Fibroblast of mammary gland (primary cell): ENCODE data around the gene ITGA2B.

Experiments used
- DNase-seq: peaks from one replicate; pipeline ENCODE4 v3.0.0-alpha.2; 2010; ENCODE audit warnings: low read depth
- H3K4me3 ChIP-seq: 2 replicates; pipeline ENCODE4 v1.5.1; 2011; ENCODE audit warnings: low read depth, mild to moderate bottlenecking, low read length, moderate library complexity; ENCODE audit not compliant: control insufficient read depth
- CTCF ChIP-seq: conservative IDR thresholded peaks from 2 replicates; pipeline ENCODE4 v1.5.1; 2011; ENCODE audit warnings: low read depth, low read length, inconsistent platforms; ENCODE audit not compliant: control insufficient read depth, insufficient read depth

ITGA2B gene

GRCh38 chr17:44390250-44390870 is 911 bp upstream of the ITGA2B start:
- DNase-seq: no peak
- no peak overlapping the region for H3K4me3 ChIP-seq
- TF ChIP-seq CTCF: no peak

- no peak for TF ChIP-seq CTCF
- H3K4me3 ChIP-seq: no peak overlapping the region
- DNase-seq: no peak
These were observed 314 bp upstream of the ITGA2B start for GRCh38 chr17:44389723-44390202.

- no peak for TF ChIP-seq CTCF
- no peak overlapping the region for H3K4me3 ChIP-seq
- DNase-seq: no peak
These were observed 1.6 kb downstream of the ITGA2B start for GRCh38 chr17:44387804-44388203.

- DNase-seq: no peak
- TF ChIP-seq CTCF: no peak
- H3K4me3 ChIP-seq: no peak overlapping the region
These were observed 3.3 kb downstream of the ITGA2B start for GRCh38 chr17:44386182-44386525.

DNA sequence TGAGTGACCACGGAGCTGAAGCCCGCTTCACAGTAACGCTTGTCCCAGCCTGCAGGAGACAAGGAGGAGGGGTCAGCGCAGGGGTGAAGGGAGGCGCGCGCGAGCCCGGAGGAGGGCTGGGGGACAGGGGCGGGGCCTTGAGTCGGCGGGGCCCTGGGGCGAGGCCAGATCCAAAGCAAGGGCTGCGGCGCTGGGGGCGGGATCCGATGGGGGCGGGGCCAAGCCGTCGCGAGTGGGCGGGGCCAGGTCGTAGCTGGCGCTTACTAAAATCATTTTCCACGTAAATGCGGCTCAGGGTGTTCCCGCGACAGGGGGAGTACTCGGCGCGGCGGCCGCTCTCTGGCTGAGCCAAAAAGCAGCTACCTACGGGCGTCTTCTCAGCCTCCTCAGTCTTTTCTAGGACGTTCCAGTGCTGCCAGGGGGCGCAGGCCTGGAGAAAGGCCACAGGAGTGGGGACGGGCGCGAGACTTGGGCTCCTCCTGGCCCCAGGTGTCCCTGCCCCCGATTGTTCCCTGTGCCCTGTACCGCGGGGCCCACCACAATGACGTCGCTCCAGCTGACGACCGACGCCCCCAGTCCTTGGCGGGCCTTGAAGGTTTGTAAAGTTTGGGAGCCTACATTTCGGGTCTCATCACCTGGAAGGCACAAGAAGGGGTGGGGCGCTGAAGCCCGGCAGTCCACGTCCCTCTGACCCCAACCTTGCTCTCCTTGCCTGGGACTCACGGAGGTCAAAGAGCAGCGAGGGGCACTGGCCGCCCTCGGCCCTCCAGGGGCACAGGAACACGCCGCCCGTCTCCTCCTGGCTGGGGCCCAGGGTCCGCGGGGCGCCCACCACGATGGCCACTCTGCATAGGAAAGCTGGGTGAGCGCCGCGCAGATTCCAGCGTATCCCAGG is 3.9 kb downstream of the ITGA2B start:
- TF ChIP-seq CTCF: no peak
- peak; percentile 51 for DNase-seq
- peak overlapping the region; percentile 52 for H3K4me3 ChIP-seq

DNA sequence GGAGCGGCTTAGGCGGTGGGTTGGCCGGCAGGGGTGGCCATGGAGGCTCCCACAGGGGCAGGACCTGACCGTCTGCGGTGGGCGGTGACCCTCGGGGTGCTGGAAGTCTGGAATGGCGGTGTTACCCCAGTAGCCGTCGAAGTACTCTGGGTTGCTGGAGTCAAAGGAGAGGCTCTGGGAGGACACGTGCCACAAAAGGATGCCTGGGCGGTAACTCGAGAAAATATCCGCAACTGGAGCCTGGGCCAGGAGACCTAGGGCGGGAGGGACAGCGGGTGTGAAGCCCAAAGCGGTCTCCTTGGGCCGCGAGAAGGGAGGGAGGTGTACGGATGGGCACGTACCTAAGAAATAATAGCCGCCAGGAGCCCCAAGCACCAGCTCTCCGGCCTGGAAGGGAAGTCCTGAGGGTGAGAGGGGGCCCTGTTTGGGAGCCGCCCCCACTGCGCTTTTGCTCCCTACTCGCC is 4.6 kb downstream of the ITGA2B start:
- DNase-seq: peak; percentile 8
- H3K4me3 ChIP-seq: peak overlapping the region; percentile 52
- TF ChIP-seq CTCF: no peak
